Endothelial cell of umbilical vein (primary cell): Measurements from ENCODE around the gene RBMS1. TPM values are rescaled to one million over a fixed set of nuclear protein-coding genes. Genes with fewer than 3 reads are reported as not detected.

Experiments
- BruUV-seq: library from RNA; stranded (reverse); fragments of 400-500 nt; replicated peaks from 2 replicates; lab custom pipeline; 2021; lab: Mats Ljungman, UMichigan
- CTCF ChIA-PET: fragments of 300-600, 350-600 bp; sonication (Branson Sonifier 250); formaldehyde crosslinking; loops from one replicate; lab custom pipeline; 2021; ENCODE audit warnings: antibody characterized with exemption, inconsistent platforms; lab: Charles Lee
- POLR2A ChIA-PET: fragments of 300-600, 350-600 bp; sonication (Branson Sonifier 250); formaldehyde crosslinking; loops from one replicate; lab custom pipeline; 2021; ENCODE audit warnings: antibody characterized with exemption, inconsistent platforms; lab: Charles Lee
- DNase-seq: peaks from one replicate; pipeline ENCODE4 v3.0.0-alpha.2; 2011; ENCODE audit warnings: low read depth, low spot score
- FAIRE-seq: peaks from 2 replicates; lab custom pipeline; 2011; peaks lifted over from hg19 to GRCh38; lab: Jason Lieb, UNC
- H2AFZ ChIP-seq: 2 replicates; pipeline ENCODE4 v1.6.0; 2012; ENCODE audit warnings: low read depth, low read length, control low read depth, inconsistent platforms
- H3K27ac ChIP-seq: 2 replicates; pipeline ENCODE4 v1.5.1; 2011; ENCODE audit warnings: low read depth, mild to moderate bottlenecking, control low read depth, low read length, moderate library complexity; ENCODE audit not compliant: insufficient read depth
- H3K27me3 ChIP-seq, 2 experiments: 2 replicates each; pipeline versions ENCODE4 v1.6.0 to v1.6.1; 2011; ENCODE audit warnings: low read length in 2 of 2, mixed read lengths in 1 of 2; ENCODE audit not compliant: control insufficient read depth in 2 of 2, insufficient read depth in 2 of 2
- H3K36me3 ChIP-seq, 2 experiments: 2 replicates in 1 of 2; 3 replicates in 1 of 2; pipeline ENCODE4 v1.5.1; 2011; ENCODE audit warnings: low read length in 2 of 2, mild to moderate bottlenecking in 1 of 2, moderate library complexity in 1 of 2; ENCODE audit not compliant: control insufficient read depth in 2 of 2, insufficient read depth in 2 of 2; ENCODE audit errors: extremely low read depth in 1 of 2
- H3K4me1 ChIP-seq: 3 replicates; pipeline ENCODE4 v1.5.1; 2011; ENCODE audit warnings: mild to moderate bottlenecking, low read length; ENCODE audit not compliant: control insufficient read depth, insufficient read depth; ENCODE audit errors: extremely low read depth
- H3K4me2 ChIP-seq: 2 replicates; pipeline ENCODE4 v1.6.1; 2011; ENCODE audit warnings: low read length, control low read depth, mixed read lengths; ENCODE audit not compliant: insufficient read depth
- H3K4me3 ChIP-seq, 3 experiments: fragments of 200-600 bp in 1 of 3; sonication (generic), shearing (Covaris generic) in 1 of 3; replicated peaks in 1 of 3; 2 replicates each; pipeline ENCODE4 v1.5.1; 2011 to 2016; ENCODE audit warnings: control low read depth in 3 of 3, low read length in 3 of 3, mild to moderate bottlenecking in 2 of 3, inconsistent platforms in 1 of 3, low read depth in 1 of 3, moderate library complexity in 1 of 3; ENCODE audit not compliant: insufficient read depth in 1 of 3
- H3K79me2 ChIP-seq: 2 replicates; pipeline ENCODE4 v1.6.0; 2012; ENCODE audit warnings: low read length, inconsistent platforms; ENCODE audit not compliant: control insufficient read depth, insufficient read depth
- H3K9ac ChIP-seq: replicated peaks from 2 replicates; pipeline ENCODE3; 2011; ENCODE audit warnings: low read length, control low read depth; ENCODE audit not compliant: insufficient read depth; ENCODE audit errors: extremely low read depth
- H3K9me1 ChIP-seq: replicated peaks from 3 replicates; pipeline ENCODE4 v1.6.0; 2011; ENCODE audit warnings: mild to moderate bottlenecking, low read length; ENCODE audit not compliant: control insufficient read depth, insufficient read depth; ENCODE audit errors: extremely low read depth
- H3K9me3 ChIP-seq: replicated peaks from 2 replicates; pipeline ENCODE4 v1.5.1; 2012; ENCODE audit warnings: low read length, inconsistent platforms; ENCODE audit not compliant: control insufficient read depth, insufficient read depth
- H4K20me1 ChIP-seq: replicated peaks from 2 replicates; pipeline ENCODE3; 2011; ENCODE audit warnings: mild to moderate bottlenecking, low read length; ENCODE audit not compliant: control insufficient read depth, insufficient read depth; ENCODE audit errors: extremely low read depth
- EZH2 ChIP-seq: IDR thresholded peaks from 2 replicates; pipeline ENCODE4 v1.6.1; 2012; ENCODE audit warnings: borderline replicate concordance, low read depth, mild to moderate bottlenecking, moderate library complexity, low read length, inconsistent platforms; ENCODE audit not compliant: severe bottlenecking
- FOS ChIP-seq: IDR thresholded peaks from 2 replicates; pipeline ENCODE4 v1.6.1; 2011; ENCODE audit warnings: mild to moderate bottlenecking, low read length, moderate library complexity, borderline replicate concordance; ENCODE audit not compliant: insufficient read depth
- GATA2 ChIP-seq: IDR thresholded peaks from 2 replicates; pipeline ENCODE4 v1.7.0; 2011; ENCODE audit warnings: low read depth, mild to moderate bottlenecking, moderate library complexity, mixed read lengths, low read length; ENCODE audit not compliant: insufficient read length, insufficient read depth
- JUN ChIP-seq: IDR thresholded peaks from 2 replicates; pipeline ENCODE4 v1.6.1; 2011; ENCODE audit warnings: borderline replicate concordance, low read depth; ENCODE audit not compliant: insufficient read length, insufficient read depth
- POLR2A ChIP-seq: IDR thresholded peaks from 2 replicates; pipeline ENCODE4 v1.6.1; 2012; ENCODE audit warnings: low read depth, mild to moderate bottlenecking, control low read depth, low read length
- POLR2AphosphoS5 ChIP-seq: IDR thresholded peaks from 2 replicates; pipeline ENCODE4 v1.6.1; 2012; ENCODE audit warnings: low read depth, mild to moderate bottlenecking, control low read depth, low read length, moderate library complexity; ENCODE audit not compliant: insufficient read depth
- dilution Hi-C: fragments of 300-500 bp; cut with MboI; formaldehyde crosslinking; loops from one replicate; pipeline ENCODE4 v1.15.0; 2019; ENCODE audit warnings: low sequenced_read_pairs; ENCODE audit not compliant: extremely low pct_ligation_motif_present
- intact Hi-C: fragments of 100-400 bp; cut with micrococcal nuclease; formaldehyde crosslinking; loops from one replicate; pipeline ENCODE4 v1.10.0; 2022
- polyA plus RNA-seq, 4 experiments: library from polyadenylated mRNA; depleted of rRNA in 3 of 4; stranded (reverse) in 3 of 4; unstranded in 1 of 4; fragments of >200 nt; gene quantifications; 2 replicates each; pipeline versions ENCODE4 v1.2.1 to v1.2.3, GENCODE V29; 2011 to 2012; ENCODE audit warnings: missing spikeins in 1 of 4
- total RNA-seq: library from RNA; stranded (reverse); gene quantifications from 2 replicates; pipeline ENCODE4 v1.2.3, GENCODE V29; 2021

Gene RBMS1
- total and polyA plus RNA-seq, 2 donors (not counting 3 experiments of a cell fraction or from before 2014, with no cell fraction given) = 60.0 to 93.3 TPM

- CTCF ChIA-PET = interaction anchor here (1.5 to 9.0 kb wide), 4 partner anchors 14 to 118 kb away, joined by 5 to 56 read pairs (median 25); no protein-coding TSS in a partner anchor
These were observed 265.3 kb downstream of the RBMS1 start for GRCh38 chr2:160228141-160228917.

GRCh38 chr2:160227293-160227915 lies 266.2 kb downstream of the RBMS1 start:
- peak; percentile 78 for DNase-seq
- FAIRE-seq = peak; percentile 77
- Histone ChIP-seq H2AFZ (no peak overlapping the region), H3K27ac (peak overlapping the region; percentile 95), H3K9ac (peak overlapping the region; percentile 88), H3K9me3 (no peaks in the 10 kb centered on the region), H3K4me3 (no peak overlapping the region), H4K20me1 (no peaks in the 10 kb centered on the region), H3K27me3 (no peaks in the 10 kb centered on the region), H3K36me3 (no peaks in the 10 kb centered on the region), H3K4me2 (peak overlapping the region; percentile 40), H3K4me1 (peaks cover 73% of the 10 kb centered on the region), H3K9me1 (no peaks in the 10 kb centered on the region), H3K79me2 (no peaks in the 10 kb centered on the region)
- BruUV-seq = no TSS peak
- intact Hi-C loops = loop anchor here (5.0 kb wide), 1 partner anchor 70 kb away; no protein-coding TSS in a partner anchor
- dilution Hi-C loops = no loop called here
- CTCF ChIA-PET = interaction anchor here (1.1 to 9.0 kb wide), 5 partner anchors 12 to 117 kb away, joined by 3 to 56 read pairs (median 6); no protein-coding TSS in a partner anchor
- TF ChIP-seq POLR2A (peak; percentile 39), GATA2 (peak; percentile 95), POLR2AphosphoS5 (peak; percentile 77), FOS (peak; percentile 84), JUN (no peak)
- POLR2A ChIA-PET = no interaction called here

More at GRCh38 chr2:160228141-160228917, 265.3 kb downstream of the RBMS1 start:
- no peaks in the 10 kb centered on the region for H3K36me3 ChIP-seq
- no peak overlapping the region for H2AFZ ChIP-seq
- peak overlapping the region; percentile 40 for H3K4me2 ChIP-seq
- POLR2A ChIA-PET = no interaction called here
- dilution Hi-C loops (no loop called here), intact Hi-C loops (loop anchor here (1.0 to 5.0 kb wide), 3 partner anchors 20 to 144 kb away; no protein-coding TSS in a partner anchor)
- FAIRE-seq = peak; percentile 60
- peaks cover 72% of the 10 kb centered on the region for H3K4me1 ChIP-seq
- H3K9me1 ChIP-seq = no peaks in the 10 kb centered on the region
- no peaks in the 10 kb centered on the region for H4K20me1 ChIP-seq
- no peaks in the 10 kb centered on the region for H3K9me3 ChIP-seq
- H3K27me3 ChIP-seq = no peaks in the 10 kb centered on the region
- peak overlapping the region; percentile 88 for H3K9ac ChIP-seq
- TF ChIP-seq GATA2 = peak; percentile 67
- no peak for TF ChIP-seq EZH2
- TF ChIP-seq JUN = peak; percentile 69
- TF ChIP-seq POLR2AphosphoS5 = peak; percentile 85
- TF ChIP-seq FOS = peak; percentile 96
- DNase-seq = peak; percentile 84
- H3K79me2 ChIP-seq = no peaks in the 10 kb centered on the region
- peak overlapping the region; percentile 95 for H3K27ac ChIP-seq
- no peak overlapping the region for H3K4me3 ChIP-seq
- BruUV-seq = TSS peak; percentile 75
